Activated CD4-positive, alpha-beta T cell treated with anti-CD3 and anti-CD28 coated beads, Interleukin-2, amount 50 U/mL, for 48 hours (primary cell): ENCODE results near the gene CHST11.
"Not testable (repeated sequence)": the region's sequence is repeated elsewhere in the genome, so short reads cannot be mapped to it uniquely, and the experiment has no call there.

Experiments used
- DNase-seq, 2 experiments: peaks; one replicate each; pipeline ENCODE4 v3.0.0-alpha.2; 2020

The CHST11 gene

GRCh38 chr12:104613372-104613771, 156.6 kb downstream of the CHST11 start:
- not testable (repeated sequence) for DNase-seq

GRCh38 chr12:104615048-104615561, 158.4 kb downstream of the CHST11 start:
- DNase-seq = no peak

DNA sequence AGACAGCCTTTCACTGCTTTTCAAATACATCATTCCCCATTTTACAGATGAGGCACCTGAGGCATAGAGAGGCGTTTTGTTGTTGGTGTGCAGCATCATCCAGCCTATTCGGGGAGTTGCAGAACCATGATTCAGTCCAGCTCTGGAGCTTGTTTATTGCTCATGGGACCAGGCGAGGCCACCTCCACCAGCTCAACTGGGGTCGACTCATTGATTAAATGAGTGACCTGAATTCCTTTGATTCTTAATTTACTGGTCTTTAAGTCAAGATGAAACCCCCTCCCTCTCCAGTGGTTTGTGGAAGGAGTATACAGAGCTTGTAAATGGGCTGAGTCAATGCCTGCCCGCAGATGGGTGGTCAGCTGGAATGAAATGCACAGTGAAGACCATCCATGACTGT, 161.9 kb downstream of the CHST11 start:
- DNase-seq = no peak

- DNase-seq = no peak
These were observed 162.6 kb downstream of the CHST11 start for GRCh38 chr12:104619305-104619704.

DNA sequence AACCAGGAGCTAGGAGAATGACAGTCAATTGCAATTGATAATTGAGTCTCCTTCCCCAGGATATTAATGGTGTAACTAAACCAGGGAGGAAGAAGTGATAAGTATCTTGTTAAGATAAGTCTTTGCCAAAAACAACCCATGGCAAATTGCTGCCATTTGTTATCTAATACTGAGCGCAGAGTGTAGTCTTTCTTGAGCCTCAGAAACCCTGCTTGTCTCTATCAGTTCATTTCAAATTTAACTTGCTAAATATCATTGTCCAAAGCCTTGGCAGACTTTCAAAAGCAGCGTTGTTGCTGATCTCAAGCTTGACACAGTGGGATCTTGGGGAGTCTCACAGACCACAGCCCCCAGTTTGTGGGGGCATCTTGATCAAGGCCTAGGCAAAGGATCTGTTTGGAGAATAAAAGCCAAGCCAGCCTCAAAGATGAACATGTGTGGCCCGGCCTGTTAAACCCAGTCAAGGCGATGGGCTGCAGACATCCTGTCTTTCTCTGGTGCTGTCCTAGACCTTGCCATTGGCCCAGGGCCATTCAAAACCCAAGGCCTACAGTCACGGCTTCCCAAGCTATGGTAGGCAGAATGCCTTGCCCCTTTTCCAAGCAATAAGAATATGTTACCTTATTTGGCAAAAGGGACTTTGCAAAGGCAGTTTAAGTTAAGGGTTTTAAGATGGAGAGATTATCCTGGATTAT, 164.2 kb downstream of the CHST11 start:
- no peak for DNase-seq

- no peak for DNase-seq
These were observed 166.2 kb downstream of the CHST11 start for GRCh38 chr12:104622928-104623327.

GRCh38 chr12:104623883-104624282, 167.1 kb downstream of the CHST11 start:
- no peak for DNase-seq

DNA sequence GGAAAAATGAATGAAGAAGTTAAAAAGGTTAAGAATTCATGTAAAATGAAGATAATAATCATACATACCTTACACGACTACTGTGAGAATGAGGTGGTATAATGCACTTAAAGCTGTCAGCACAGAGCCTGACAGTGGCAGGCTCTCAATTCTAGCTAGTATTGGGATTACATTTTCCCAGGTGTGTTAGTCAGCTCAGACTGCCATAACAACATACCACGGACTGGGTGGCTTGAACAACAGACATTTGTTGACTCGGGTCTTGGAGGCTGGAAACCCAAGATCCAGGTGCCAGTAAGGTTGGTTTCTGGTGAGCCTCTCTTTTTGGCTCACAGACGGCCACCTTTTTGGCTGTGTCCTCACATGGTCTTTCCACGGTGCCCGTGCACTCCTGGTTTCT, 167.8 kb downstream of the CHST11 start:
- DNase-seq = no peak

DNA sequence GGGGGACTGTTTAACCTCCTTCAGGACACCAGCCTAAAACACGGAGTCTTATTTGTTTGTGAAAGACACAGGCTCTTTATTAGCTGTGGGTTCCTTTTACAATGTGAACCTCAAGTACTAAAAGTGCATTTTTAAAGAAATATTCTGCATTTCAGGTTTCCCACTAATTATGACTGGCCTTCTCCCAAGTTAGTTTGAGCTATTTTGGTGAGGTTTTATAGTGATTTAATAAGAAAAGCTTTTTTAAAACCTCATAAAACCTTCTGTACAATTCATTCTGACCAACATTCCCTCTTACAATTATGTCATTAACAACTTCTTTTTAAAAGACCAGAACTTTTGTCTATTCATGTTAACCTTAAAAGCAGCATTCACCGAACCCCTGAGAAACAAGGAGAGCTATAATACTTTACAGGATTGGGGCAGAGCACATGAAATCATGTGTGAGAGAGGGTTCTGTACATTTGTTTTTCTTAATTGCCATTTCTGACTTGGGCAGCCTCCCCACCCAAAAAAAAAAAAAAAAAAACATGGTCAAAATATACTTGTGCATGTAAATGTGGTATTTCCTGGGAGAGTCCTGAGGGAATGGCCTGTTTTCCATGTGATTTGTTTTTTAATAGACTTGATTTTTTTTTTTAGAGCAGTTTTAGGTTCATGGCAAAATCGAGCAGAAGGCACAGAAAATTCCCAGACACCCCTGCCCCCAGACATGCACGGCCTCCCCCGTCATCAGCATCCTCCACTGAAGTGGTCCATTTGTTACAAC, 169.5 kb downstream of the CHST11 start:
- DNase-seq = no peak

GRCh38 chr12:104627231-104627989, 170.7 kb downstream of the CHST11 start:
- no peak for DNase-seq

GRCh38 chr12:104627990-104628830, 171.5 kb downstream of the CHST11 start:
- DNase-seq = no peak

- no peak for DNase-seq
These were observed 172.0 kb downstream of the CHST11 start for GRCh38 chr12:104628831-104629135.

- DNase-seq = no peak
These were observed 173.5 kb downstream of the CHST11 start for GRCh38 chr12:104630230-104630670.

DNA sequence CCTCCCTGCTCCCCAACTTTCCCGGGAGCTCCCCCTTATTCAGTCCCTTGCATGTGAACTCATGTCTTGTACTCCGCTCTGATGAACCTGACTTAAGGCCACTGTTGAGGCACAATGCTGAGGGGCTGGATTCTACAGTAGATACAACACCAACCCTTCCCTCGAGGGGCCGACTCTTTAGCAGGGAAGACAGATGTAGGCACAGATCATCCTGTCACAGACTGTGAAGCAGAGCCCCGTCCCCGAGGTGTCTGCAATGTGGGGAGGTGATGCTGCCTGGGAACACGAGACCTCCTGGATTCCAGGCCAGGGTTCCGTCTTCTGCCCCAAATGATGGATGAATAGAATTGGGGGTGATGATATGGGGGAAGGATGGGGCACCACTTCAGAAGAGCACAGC, 175.1 kb downstream of the CHST11 start:
- DNase-seq = no peak

DNA sequence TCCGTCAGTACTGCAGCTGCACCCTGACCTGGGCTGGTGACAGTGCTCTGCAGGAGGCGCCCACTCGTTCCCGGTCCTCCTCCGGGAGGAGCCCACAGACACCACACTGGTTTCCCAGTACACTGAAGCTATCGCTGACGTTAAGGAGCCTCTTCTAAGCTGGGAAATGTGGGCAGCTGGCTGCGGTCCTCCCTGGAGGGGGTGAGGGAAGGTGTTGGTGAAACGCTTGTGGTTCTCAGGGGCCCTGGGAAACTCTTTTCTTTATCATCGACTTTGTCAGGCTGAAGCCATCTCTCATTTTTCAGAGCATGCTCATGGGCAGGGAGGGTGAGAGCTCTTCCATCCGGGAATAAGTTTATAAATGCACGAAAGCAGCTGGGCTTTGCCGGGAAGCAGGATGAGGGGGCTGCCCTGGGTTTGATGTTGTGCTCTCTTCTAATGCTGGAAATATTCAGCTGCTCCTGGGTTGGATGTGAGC, 176.0 kb downstream of the CHST11 start:
- peak; percentile 5 to 33 for DNase-seq

GRCh38 chr12:104634044-104634443, 177.3 kb downstream of the CHST11 start:
- no peak for DNase-seq

DNA sequence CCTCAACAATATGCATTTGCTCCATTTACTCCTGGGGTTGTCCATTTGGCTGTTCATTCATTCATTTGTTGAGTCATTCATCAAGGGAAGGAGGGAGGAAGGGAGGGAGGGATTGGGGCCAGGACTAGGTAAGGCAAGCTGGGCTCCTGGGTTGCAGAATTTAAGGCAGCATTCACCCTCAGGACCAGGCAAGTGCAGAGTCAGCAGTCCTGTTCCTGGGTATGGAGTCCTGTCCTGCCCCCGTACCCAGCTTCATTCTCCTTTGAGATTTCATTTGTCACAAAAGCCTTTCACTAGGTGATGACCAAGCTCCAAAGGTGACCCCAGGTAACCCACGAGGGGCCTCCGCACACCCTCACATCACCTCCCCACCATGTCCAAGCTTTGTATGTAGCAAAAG, 178.1 kb downstream of the CHST11 start:
- DNase-seq = no peak

DNA sequence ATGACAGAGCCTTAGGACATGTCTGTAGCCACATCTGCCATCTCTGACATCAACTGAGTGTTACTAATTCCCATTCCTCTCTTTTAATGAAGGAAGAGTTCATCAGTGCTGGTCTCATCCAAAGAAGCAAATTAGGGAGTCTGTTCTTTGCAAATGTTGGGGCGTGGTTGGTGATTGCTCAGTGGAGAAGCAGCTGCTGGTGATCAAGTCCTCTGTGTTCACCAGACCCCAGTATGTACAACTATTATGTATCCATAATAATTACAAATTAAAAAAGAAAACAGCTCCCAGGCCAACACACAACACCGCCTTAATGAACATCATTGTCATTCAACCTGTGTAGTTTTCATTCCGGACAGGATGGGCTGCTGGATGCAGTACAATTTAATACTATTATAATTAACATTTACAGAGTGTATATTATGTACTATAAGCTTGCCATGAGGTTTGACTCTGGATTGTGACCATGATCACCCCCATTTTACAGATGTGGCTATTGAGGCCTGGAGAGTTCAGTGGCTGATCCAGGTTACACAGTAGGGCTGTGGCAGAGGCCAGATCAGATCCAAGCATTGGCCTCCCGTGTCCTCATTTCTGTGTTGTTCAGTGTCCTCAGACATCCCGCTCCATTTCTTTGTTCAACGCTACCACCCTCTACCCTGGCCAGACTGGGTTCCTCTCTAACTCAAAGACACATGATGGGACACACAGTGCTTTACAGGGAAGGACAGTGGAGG, 179.0 kb downstream of the CHST11 start:
- DNase-seq = no peak

DNA sequence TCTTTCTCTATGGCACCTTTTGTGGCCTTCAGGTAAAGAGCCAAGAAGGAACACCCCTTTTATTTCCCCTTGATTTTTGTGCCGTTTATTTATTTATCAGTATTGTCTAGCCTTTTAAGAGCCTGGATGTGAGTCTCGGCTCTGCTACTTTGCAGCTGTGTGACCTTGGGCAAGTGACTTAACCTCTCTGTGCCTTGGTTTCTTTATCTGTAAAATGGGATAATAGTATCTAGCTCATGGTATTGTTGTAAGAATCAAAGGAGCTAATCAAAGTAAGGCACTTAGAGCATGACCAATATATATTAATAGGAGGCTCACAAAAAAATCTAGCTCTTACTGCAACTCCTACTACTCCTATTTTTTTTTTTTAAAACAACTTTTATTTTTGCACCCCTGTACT, 179.7 kb downstream of the CHST11 start:
- no peak for DNase-seq

- no peak for DNase-seq
These were observed 180.9 kb downstream of the CHST11 start for GRCh38 chr12:104637604-104638003.

DNA sequence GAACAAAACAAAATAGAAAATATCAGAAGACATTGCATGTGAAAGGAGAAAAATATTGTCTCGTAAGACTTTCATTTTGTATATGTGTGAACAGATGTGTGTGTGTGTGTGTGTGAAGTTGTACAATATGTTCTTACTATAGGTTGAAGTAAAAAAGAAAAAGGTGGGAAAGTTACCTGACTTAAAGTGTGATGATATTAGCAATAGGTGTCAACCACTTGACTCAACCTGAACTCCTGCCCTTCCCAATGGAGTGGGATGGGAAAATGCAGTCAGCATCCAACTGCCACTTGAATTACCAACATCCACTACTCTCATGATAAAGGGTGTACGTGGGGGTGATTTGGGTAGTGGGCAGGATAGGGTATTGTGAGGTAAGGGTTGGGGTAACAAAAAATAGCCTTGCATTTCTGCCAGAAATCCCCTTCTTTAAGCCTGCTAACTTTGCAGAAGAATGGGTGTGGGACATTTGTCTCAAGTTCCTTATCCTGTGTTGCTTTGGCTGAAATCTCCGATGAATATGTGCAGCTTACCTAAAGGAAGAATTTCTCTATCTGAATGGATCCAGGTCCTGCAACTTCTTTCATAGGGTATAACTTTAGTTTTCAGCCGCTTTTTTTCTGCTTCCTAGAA, 181.6 kb downstream of the CHST11 start:
- DNase-seq = no peak
